WTC11 (cell line): ENCODE data around the gene LRTM1.

Source experiments
- CTCF ChIP-seq: fragments of 200-600 bp; IDR thresholded peaks from 2 replicates; pipeline ENCODE4 v1.8.0; 2022; ENCODE audit warnings: antibody characterized with exemption
- ZNF138 ChIP-seq: sonication (generic); formaldehyde crosslinking; conservative IDR thresholded peaks from 2 replicates; pipeline ENCODE4 v1.8.1; 2022; ENCODE audit warnings: mild to moderate bottlenecking, moderate library complexity, missing genetic modification reagents

DNA sequence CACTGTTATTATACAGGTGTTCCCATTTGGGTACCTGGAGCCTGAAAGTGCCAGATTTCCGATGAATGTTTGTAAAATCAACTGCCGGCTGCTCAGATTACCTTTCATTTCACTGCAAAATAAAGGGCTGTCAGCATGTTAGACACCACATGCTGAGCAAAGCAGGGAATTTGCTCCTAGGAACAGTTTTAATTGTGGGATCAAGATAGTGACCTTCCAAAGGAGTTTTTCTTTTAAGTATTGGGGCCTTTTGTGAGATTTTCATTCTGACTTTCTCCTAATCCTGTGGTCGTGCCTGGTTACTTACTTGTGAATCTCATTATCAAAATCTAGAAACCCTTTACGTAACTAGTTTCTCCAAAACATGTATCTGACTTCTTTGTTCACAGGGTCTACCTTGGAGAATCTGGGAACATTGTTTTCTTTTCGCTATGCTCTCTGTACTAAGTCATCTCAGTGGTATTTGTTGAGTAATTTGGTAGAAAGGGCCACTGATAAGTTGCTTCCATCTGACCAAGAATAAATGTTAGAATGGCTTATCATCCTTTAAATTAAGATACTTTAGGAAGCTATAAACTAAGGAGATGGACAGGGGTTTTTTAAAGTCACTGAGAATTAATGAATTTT, 40.8 kb upstream of the LRTM1 start:
- TF ChIP-seq CTCF (no peak), ZNF138 (CRISPR knock-in tag) (no peak)
